ENCODE results near the gene ATXN10. TPM values are rescaled to one million over a fixed set of nuclear protein-coding genes. Genes with fewer than 3 reads are reported as not detected.

Gene ATXN10
- total RNA-seq, 1 donor from 2014 or later, result 117 TPM

GRCh38 chr22:45774001-45774670 is 102.5 kb downstream of the ATXN10 start:
- no peaks in the 10 kb centered on the region for H3K9me3 Mint-ChIP-seq (ENCODE audit: low read depth)
- peaks cover 52% of the 10 kb centered on the region for H3K4me1 Mint-ChIP-seq (ENCODE audit: low read depth)
- DNase-seq (ENCODE audit: low spot score), result no peak

GRCh38 chr22:45775062-45775461 is 103.4 kb downstream of the ATXN10 start:
- no peak for TF ChIP-seq CTCF (IDR thresholded peaks at IDR 0.05)
- no peak overlapping the region for H3K27ac Mint-ChIP-seq (ENCODE audit: unreplicated experiment)
- peaks cover 6% of the 10 kb centered on the region for H3K36me3 Mint-ChIP-seq (ENCODE audit: low read depth)
- no peaks in the 10 kb centered on the region for H3K9me3 Mint-ChIP-seq (ENCODE audit: low read depth)
- H3K27me3 Mint-ChIP-seq (ENCODE audit: low read depth), result no peaks in the 10 kb centered on the region
- no peak overlapping the region for H3K4me3 Mint-ChIP-seq (ENCODE audit: unreplicated experiment)
- no peak for DNase-seq (ENCODE audit: low spot score)
- H3K4me1 Mint-ChIP-seq (ENCODE audit: low read depth), result peaks cover 44% of the 10 kb centered on the region

More at GRCh38 chr22:45774001-45774670, 102.5 kb downstream of the ATXN10 start:
- Mint-ChIP-seq H3K27me3 (ENCODE audit: low read depth) (no peaks in the 10 kb centered on the region), H3K36me3 (ENCODE audit: low read depth) (peaks cover 6% of the 10 kb centered on the region), H3K27ac (ENCODE audit: unreplicated experiment) (no peak overlapping the region), H3K4me3 (ENCODE audit: unreplicated experiment) (no peak overlapping the region)
- no peak for TF ChIP-seq CTCF (IDR thresholded peaks at IDR 0.05)

GRCh38 chr22:45775569-45776312 is 104.1 kb downstream of the ATXN10 start:
- Mint-ChIP-seq H3K9me3 (ENCODE audit: low read depth) (no peaks in the 10 kb centered on the region), H3K27me3 (ENCODE audit: low read depth) (no peaks in the 10 kb centered on the region), H3K4me3 (ENCODE audit: unreplicated experiment) (no peak overlapping the region), H3K36me3 (ENCODE audit: low read depth) (peaks cover 6% of the 10 kb centered on the region), H3K4me1 (ENCODE audit: low read depth) (peaks cover 40% of the 10 kb centered on the region), H3K27ac (ENCODE audit: unreplicated experiment) (no peak overlapping the region)
- TF ChIP-seq CTCF (IDR thresholded peaks at IDR 0.05), result no peak
- no peak for DNase-seq (ENCODE audit: low spot score)

- H3K9me3 Mint-ChIP-seq (ENCODE audit: low read depth), result no peaks in the 10 kb centered on the region
- H3K27me3 Mint-ChIP-seq (ENCODE audit: low read depth), result no peaks in the 10 kb centered on the region
- H3K4me3 Mint-ChIP-seq (ENCODE audit: unreplicated experiment), result no peak overlapping the region
- no peak for DNase-seq (ENCODE audit: low spot score)
- H3K27ac Mint-ChIP-seq (ENCODE audit: unreplicated experiment), result no peak overlapping the region
- peaks cover 42% of the 10 kb centered on the region for H3K4me1 Mint-ChIP-seq (ENCODE audit: low read depth)
- peaks cover 4% of the 10 kb centered on the region for H3K36me3 Mint-ChIP-seq (ENCODE audit: low read depth)
- no peak for TF ChIP-seq CTCF (IDR thresholded peaks at IDR 0.05)
Measured at GRCh38 chr22:45776313-45776585, 104.6 kb downstream of the ATXN10 start.

- Mint-ChIP-seq H3K4me1 (ENCODE audit: low read depth) (peaks cover 45% of the 10 kb centered on the region), H3K27ac (ENCODE audit: unreplicated experiment) (peak overlapping the region; percentile 42)
- DNase-seq (ENCODE audit: low spot score), result no peak
Measured at GRCh38 chr22:45777046-45777851, 105.6 kb downstream of the ATXN10 start.

More at GRCh38 chr22:45777046-45777851, 105.6 kb downstream of the ATXN10 start:
- no peak for TF ChIP-seq CTCF (IDR thresholded peaks at IDR 0.05)
- Mint-ChIP-seq H3K36me3 (ENCODE audit: low read depth) (no peaks in the 10 kb centered on the region), H3K27me3 (ENCODE audit: low read depth) (no peaks in the 10 kb centered on the region), H3K9me3 (ENCODE audit: low read depth) (no peaks in the 10 kb centered on the region), H3K4me3 (ENCODE audit: unreplicated experiment) (no peak overlapping the region)
